GM21360 (cell line): ENCODE results near the gene TP53BP1.

ENCODE experiments used
- ATAC-seq: cut with Tn5 transposase; IDR thresholded peaks from one replicate; pipeline ENCODE4 v1.9.1; 2021; ENCODE audit warnings: mild to moderate bottlenecking, moderate library complexity; ENCODE audit not compliant: unreplicated experiment

The TP53BP1 gene

DNA sequence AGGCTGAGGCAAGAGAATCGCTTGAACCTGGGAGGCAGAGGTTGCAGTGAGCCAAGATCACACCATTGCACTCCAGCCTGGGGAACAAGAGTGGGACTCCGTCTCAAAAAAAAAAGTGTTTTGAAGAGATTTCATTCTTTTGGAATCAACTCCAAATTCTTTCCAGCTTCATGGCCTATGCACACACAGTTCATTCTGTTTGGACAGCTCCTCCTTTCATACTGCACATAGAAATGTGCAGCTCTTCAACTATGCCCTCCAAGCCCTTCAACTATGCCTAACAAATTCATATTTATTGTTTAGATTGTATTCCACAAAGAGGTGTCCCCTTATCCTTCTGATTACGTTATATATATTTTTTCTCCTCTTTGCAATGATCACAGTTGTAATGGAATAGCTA is 4.2 kb downstream of the TP53BP1 start:
- ATAC-seq = no peak

DNA sequence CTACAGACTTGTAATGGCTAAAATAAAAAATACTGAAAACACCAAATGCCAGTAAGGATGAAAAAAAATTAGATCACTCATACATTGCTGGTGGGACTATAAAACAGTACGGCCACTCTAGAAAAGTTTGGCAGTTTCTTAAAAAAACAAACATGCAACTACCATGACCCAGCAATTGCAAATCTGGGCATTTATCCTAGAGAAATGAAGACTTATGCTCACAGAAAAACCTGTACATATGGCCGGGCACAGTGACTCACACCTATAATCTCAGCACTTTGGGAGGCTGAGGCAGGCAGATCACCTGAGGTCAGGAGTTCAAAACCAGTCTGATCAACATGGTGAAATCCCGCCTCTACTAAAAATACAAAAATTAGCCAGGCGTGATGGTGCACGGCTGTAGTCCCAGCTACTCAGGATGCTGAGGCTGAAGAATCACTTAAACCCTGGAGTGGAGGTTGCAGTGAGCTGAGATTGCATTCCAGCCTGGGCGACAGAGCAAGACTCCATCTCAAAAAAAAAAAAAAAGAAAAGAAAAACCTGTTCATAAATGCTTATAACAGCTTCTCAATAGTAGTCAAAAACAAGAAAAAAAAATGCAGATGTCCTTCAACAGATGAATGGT is 5.6 kb downstream of the TP53BP1 start:
- ATAC-seq = no peak

DNA sequence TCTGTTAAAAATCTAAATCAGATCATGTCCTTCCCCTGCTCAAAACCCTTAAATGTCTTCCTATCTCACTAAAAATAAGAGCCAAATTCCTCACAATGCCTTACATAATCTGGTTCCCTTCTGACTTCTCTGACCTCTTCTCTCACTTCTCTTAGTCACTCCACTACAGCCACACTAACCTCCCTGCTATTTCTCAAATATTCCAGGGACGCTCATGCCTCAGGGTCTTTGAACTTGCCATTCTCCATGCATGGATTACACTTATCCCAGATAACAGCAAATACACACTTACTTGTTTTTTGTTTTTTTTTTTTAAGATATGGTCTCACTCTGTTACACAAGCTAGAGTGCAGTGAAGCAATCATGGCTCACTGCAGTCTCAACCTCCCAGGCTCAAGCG is 8.5 kb downstream of the TP53BP1 start:
- ATAC-seq = no peak

DNA sequence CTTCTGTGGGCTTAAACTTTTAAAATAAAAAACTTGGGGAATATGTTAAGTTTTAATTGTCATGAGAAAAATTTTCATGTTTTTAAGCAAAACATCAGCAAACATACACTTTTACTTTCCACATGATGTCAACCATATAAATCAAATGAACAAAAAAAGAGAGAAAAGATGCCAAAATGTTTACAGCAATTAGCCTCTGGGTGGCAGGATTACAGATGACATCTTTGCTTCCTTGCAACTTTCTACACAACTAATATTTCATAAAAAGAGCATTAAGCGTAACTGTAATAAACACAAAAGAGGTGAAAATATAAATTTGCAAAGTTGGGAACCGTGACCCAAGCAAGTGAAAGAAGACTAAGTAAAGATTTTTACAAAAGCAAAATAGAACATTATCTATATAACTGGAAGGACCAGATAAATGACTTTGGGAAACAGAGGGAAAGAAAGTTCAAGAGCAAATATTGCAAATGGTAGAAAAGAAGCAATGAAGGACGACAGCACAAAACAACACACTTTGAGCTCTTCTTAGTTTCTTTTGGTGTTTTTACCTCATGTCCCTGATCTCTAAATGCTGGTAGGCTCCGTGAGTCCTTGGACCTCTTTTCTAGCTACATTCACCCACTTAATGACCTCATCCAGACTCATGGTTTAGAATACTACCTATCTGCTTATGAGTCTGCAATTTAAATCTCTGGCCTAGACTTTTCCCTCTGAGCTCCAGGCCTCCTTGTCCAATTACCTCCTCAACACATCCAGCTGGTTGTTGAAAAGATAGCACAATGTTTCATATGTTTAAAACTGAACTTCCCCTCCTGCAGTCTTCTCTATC is 9.4 kb downstream of the TP53BP1 start:
- ATAC-seq = no peak

DNA sequence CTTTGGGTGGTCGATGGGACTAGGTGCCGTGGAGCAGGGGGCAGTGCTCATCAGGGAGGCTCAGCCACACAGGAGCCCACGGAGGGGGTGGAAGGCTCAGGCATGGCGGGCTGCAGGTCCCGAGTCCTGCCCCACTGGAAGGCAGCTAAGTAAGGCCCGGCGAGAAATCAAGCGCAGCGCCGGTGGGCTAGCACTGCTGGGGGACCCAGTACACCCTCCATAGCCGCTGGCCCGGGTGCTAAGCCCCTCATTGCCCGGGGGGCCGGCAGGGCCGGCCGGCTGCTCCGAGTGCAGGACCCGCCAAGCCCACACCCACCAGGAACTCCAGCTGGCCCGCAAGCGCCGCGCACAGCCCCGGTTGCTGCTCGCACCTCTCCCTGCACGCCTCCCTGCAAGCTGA is 19.1 kb downstream of the TP53BP1 start:
- no peak for ATAC-seq

DNA sequence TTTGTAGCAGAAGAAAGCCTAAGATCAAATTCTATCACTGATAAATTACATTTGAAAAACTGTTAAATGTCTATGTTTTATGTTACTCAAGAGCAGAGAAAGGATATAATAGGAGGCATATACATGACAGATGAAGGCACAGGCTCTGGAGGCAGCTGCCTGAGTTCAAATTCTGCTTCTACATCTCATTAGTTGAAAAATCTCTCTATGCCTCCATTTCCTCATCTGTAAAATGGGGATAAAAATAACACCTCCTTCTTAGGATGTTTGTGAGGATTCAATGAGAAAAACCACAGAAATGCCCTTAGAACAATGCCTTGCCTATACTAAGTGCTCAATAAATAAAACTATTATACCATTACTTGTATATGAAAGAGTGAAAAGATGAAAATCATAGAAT is 21.0 kb downstream of the TP53BP1 start:
- ATAC-seq = no peak

DNA sequence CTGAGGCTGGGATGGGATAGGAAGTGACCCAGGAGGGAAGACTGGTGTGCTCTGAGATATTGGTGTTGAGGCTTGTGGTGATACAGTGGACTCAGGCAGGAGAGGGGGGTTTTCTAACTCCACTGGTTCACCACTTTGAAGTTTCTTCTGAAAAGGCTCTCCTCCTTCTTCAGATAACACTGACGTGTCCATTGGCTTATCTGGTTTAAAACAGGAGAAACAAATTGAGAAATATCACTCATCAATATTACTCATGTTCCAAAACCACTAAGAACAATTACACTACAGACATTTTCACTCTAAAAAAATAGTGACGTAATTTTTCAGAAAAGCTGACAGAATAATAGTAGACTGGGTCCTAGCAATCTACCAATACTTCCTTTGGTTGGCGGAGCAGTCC is 23.1 kb downstream of the TP53BP1 start:
- ATAC-seq = no peak

DNA sequence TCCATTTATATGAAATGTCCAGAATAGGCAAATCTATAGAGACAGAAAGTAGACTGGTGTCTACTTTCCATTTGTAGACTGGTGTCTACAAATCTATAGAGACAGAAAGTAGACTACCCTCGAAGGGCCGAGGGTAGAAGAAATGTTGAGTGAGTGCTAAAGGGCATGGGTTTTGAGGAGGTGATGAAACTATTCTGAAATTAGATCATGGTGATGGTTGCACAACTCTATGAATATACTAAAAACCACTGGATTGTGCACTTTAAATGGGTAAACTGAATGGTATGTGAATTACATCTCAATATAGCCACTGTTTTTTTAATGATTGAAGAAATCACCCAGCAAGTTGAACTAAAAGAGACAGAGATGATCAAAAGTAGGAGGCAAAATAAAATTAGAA is 27.9 kb downstream of the TP53BP1 start:
- no peak for ATAC-seq

DNA sequence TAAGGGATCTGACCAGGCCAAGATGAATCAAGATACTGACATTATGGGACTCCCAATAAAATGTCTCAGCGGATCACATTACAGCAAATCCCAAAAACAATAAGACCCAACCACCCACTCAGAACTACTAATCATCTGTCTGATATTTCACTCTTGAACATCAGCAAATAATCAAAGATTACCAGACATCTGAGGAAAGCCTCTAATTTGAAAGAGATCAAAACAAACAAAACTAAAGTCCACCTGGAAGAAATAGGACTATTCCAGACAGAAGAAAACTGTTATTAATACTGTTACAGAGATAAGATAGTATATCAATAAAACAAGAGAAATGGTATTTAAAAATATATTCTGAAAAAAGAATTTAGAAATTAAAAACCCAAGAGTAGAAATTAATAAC is 29.0 kb downstream of the TP53BP1 start:
- ATAC-seq = no peak

DNA sequence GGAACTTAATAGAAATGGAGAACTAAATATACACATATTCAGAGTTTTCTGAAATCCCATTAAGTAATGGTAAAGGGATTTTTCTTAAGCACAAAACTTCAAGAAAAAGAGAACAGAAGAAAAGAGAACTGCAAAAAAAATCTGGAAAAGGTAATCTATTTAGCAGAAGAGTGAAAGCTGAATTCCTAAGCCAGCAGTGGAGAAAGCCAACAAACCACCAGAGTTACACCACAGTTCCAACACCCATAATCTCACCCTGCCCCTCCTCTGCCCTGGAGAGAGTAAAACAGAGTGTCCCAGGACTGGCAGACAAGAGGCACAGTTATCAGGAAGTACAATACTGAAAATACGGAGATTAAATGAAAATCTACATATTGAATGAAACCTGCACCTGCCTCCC is 29.4 kb downstream of the TP53BP1 start:
- no peak for ATAC-seq

DNA sequence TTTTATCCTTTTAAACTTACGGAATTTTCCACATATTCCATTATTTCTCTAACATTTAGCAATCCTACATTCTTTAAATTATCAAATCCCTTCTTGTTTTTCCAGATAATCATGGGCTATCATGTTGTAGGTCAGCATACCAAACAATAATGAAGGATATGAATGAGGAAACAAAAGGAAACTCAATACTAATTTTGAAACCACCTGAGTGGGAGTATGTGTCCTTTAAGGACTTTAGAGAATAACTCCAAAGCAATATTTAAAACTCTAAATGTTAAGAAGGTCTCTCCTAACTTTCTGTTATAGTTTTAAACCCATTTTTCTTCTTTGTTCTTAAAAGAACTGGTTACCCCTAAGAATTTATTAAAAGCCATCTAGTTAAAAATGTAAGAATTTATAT is 43.0 kb downstream of the TP53BP1 start:
- ATAC-seq = no peak

DNA sequence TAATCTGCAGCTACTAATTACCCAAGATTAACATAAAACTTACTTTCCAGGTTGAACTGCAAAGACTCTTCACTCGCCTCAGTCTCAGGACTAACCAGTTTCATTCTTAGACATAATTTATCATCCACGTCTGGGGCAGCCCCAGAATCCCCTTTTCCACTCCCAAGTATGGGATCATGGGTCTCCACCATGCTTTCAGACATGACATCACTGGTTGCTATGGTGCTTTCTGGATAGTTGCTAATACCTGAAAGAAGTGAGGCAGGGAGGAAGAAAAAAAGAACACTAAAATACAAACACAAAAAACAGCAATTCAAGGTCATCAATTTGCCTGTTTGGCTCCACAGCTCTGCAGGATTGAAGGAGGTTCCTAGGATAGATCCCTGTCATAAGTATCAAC is 46.6 kb downstream of the TP53BP1 start:
- ATAC-seq = no peak

DNA sequence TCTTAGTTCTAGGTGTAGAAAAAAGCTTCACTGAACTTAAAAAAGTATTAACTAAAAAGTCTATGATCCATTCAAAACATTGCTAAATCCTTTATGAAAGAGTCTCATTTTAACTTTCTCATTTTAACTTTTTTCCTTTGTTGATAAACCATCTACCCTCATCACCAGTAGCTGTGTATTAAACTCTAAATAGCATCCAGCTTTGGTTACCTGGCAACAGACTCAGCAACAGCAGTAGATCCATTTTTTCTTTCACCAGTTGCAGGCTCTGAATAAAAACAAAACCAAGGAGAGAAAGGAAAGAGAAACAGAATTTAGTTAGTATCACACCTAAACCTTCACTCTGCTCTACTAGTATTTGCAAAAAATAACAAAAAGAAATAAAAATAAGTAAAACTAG is 51.6 kb downstream of the TP53BP1 start:
- ATAC-seq = no peak

DNA sequence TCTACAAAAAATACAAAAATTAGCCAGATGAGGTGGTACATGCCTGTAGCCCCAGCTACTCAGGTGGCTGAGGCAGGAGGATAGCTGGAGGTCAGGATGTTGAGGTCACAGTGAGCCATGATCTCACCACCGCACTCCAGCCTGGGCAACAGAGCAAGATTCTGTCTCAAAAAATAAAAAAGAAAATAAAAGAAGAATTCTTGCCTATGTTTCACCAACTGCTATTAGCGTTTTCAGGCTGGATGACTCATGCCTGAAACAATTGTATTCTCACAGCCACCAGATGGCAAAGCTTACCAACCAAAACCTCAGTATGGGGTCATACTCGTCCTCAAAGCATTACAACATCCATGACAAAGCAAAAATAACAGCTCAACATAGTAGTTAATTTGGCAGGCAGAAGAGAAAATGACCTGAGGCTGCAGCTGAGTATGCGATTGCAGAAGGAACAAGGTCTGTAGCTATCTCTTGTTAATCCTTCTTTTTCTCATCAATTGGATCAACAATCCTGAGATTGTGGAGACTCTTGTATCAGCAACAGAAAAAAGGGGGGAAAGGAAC is 52.2 kb downstream of the TP53BP1 start:
- ATAC-seq = no peak

DNA sequence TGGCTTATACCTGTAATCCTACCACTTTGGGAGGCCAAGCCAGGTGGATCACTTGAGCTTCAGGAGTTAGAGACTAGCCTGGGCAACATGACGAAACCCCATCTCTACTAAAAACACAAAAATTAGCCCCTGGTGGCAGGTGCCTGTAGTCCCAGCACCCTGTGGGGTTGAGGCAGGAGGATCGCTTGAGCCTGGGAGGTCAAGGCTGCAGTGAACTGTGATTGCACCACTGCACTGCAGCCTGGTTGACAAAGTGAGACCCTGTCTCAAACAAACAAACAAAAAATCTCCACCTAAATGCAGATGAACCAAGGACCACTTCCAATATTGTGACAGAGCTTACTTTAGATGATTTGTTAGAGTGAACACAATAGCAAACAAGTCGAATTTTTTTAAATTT is 53.7 kb downstream of the TP53BP1 start:
- ATAC-seq = no peak

DNA sequence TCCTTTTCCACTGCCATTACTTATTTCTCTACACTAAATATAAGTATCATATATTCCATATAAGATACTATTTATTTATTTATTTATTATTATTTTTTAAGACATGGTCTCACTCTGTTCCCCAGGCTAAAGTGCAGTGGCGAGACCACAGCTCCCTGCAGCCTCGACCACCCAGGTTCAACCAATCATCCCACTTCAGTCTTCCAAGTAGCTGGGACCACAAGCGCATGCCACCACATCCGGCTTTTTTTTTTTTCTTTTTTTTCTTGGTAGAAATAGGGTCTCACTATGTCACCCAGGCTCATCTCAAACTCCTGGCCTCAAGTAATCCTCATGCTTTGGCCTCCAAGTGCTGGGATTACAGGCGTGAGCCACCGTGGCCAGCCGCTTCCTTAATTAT is 56.6 kb downstream of the TP53BP1 start:
- no peak for ATAC-seq

DNA sequence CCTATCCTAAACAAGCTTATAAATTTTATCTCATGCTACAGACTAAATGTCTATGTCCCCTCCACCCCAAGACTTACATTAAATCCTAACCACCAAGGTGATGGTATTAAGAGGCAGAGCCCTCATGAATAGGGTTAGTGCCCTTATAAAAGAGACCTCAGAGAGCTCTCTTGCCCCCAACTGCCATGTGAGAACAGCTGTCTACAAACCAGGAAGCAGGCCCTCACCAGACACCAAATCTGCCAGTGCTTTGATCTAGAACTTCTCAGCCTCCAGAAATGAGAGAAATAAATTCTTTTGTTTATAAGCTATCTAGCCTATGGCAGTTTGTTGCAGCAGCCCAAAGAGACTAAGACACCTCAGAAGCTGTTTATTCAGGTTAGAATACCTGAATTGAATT is 58.5 kb downstream of the TP53BP1 start:
- ATAC-seq = no peak

DNA sequence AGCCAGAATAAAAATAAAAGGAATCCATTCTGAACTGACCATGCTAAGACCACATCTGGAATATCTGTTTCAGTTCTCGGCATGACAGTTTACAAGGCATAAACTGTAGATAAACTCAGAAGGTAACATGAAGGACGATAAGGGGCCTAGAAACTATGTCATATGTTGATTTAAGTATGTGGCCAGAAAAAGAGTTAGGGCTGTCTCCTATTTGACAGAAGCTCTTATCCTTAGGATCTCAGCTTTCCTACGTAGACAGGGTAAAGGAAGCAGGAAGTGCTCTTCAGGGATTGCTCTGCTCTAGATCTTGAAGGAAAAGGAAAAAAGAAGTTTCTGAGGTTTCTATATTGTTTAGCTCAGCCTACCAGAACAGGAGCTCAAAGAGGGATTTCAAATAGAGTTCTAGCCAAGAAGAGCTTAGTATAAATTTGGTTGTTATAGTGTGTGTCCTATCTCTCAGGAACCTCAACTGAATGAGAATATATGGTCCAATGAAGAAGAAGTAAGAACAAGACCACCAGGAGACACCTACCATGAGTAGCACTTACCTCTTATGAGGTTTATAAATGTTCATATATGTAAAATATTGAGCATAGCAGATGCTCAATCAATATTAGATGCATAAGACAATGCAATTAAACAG is 59.2 kb downstream of the TP53BP1 start:
- no peak for ATAC-seq

DNA sequence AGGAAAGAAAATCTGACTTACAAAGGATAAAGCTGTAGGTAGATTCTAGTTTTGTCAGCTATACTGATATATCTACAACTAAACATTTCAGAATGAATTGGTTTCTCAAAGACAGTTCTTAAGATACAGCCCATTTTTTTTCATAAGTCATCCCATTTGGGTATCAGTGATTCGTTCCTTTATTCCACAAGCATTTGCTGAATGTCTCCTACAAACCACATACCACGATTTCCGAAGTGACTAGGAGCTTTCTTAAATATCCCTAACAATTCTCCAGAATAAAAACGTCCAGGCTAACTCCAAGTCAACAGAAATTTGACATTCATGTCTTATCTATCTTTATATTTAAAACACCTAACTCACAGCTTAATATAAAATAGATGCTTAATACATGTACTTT is 59.8 kb downstream of the TP53BP1 start:
- ATAC-seq = no peak

DNA sequence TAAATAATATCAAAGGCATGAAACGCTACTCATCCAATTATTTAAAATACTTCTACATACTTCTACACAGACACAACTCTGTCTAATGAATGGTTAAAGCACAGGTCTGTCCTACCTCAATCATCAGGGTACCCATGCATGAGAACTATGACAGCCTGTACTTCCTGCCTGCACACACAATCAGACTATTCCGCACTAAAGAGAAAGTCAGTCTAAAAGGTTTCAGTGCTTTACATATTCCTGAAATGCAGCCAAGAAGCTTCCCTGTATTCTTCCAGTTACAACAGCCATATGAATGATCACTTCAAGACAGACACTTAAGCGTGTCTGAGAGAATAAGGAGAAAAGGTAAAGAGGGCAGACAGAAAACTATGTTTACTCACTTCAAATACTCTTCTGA is 63.3 kb downstream of the TP53BP1 start:
- no peak for ATAC-seq

DNA sequence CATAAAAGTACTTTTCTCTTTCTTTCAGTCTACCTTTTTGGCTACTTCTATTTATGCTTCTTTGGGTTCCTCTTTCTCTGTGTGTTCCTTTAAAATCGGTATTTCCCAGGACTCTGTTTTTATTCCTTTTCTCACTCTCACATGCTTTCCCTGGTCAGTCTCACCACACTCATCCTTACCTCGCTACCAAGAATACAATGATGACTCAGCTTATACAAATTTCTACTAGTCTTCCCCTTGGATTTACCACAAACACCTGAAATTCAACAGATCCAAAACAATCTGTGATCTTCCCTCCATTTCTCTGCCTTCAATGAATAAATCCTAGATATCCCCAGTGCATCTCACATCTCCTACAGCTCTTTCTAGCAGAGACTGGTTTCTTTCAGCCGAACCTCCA is 69.2 kb downstream of the TP53BP1 start:
- no peak for ATAC-seq

DNA sequence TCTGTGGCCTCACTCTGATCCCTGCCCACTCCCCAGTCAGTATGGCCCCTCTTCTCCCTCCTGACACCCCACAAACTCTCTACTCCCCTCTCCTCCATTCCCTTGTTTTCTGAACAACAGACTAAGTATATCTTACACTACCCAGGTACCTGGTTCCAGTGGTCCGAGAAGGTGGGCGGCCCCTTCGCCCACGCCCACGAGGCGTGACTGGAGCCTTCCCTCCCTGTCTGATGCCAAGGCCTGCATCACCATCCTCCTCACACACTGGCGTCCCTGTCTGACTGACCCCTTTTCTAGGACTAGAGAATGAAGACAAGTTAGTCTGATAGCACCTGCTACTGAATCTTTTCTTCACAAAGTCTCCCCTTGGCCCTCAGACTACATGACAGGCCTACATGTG is 72.1 kb downstream of the TP53BP1 start:
- ATAC-seq = no peak
